ENCODE data around the gene CTTNBP2NL.
"Not testable (repeated sequence)": the region's sequence is repeated elsewhere in the genome, so short reads cannot be mapped to it uniquely, and the experiment has no call there.

DNA sequence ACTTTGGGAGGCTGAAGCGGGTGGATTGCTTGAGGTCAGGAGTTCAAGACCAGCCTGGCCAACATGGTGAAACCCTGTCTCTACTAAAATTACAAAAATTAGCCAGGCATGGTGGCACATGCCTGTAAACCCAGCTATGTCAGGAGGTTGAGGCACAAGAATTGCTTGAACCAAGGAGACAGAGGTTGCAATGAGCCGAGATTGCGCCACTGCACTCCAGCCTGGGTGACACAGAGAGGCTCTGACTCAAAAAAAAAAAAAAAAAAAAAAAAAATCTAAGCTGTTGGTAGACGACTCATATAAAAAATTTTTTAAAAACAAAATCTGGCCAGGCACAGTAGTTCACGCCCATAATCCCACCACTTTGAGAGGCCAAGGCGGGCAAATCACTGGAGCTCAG is 91.7 kb downstream of the CTTNBP2NL start:
- not testable (repeated sequence) for TF ChIP-seq JUNB (IDR thresholded peaks at IDR 0.05; ENCODE audit: unreplicated experiment); CREB1 (CRISPR knock-in tag; IDR thresholded peaks at IDR 0.05; ENCODE audit: low read depth); REST (IDR thresholded peaks at IDR 0.05; ENCODE audit: unreplicated experiment); EZH2 (IDR thresholded peaks at IDR 0.05; ENCODE audit: low read depth, unreplicated experiment); STAT1 (IDR thresholded peaks at IDR 0.05; ENCODE audit: unreplicated experiment)
- TF ChIP-seq, protein P1, sequence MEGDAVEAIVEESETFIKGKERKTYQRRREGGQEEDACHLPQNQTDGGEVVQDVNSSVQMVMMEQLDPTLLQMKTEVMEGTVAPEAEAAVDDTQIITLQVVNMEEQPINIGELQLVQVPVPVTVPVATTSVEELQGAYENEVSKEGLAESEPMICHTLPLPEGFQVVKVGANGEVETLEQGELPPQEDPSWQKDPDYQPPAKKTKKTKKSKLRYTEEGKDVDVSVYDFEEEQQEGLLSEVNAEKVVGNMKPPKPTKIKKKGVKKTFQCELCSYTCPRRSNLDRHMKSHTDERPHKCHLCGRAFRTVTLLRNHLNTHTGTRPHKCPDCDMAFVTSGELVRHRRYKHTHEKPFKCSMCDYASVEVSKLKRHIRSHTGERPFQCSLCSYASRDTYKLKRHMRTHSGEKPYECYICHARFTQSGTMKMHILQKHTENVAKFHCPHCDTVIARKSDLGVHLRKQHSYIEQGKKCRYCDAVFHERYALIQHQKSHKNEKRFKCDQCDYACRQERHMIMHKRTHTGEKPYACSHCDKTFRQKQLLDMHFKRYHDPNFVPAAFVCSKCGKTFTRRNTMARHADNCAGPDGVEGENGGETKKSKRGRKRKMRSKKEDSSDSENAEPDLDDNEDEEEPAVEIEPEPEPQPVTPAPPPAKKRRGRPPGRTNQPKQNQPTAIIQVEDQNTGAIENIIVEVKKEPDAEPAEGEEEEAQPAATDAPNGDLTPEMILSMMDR (conservative IDR thresholded peaks at IDR 0.05; ENCODE audit: low read depth in 2 of 2): not testable (repeated sequence)
- TF ChIP-seq, protein P2, sequence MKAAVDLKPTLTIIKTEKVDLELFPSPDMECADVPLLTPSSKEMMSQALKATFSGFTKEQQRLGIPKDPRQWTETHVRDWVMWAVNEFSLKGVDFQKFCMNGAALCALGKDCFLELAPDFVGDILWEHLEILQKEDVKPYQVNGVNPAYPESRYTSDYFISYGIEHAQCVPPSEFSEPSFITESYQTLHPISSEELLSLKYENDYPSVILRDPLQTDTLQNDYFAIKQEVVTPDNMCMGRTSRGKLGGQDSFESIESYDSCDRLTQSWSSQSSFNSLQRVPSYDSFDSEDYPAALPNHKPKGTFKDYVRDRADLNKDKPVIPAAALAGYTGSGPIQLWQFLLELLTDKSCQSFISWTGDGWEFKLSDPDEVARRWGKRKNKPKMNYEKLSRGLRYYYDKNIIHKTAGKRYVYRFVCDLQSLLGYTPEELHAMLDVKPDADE (IDR thresholded peaks at IDR 0.05): not testable (repeated sequence)
